Fibroblast of peridontal ligament (primary cell): ENCODE data around the gene NOSIP.

Experiments used
- DNase-seq: peaks from one replicate; pipeline ENCODE4 v3.0.0-alpha.2; 2010; ENCODE audit errors: extremely low read depth

NOSIP gene

GRCh38 chr19:49594993-49595818, 14.8 kb upstream of the NOSIP start:
- no peak for DNase-seq

GRCh38 chr19:49594157-49594992, 14.0 kb upstream of the NOSIP start:
- DNase-seq = no peak

- peak; percentile 84 for DNase-seq
These were observed 13.1 kb upstream of the NOSIP start for GRCh38 chr19:49593233-49594113.

GRCh38 chr19:49592486-49593232, 12.3 kb upstream of the NOSIP start:
- DNase-seq = no peak

GRCh38 chr19:49591731-49592485, 11.6 kb upstream of the NOSIP start:
- DNase-seq = peak; percentile 36

- DNase-seq = peak; percentile 68
These were observed 10.8 kb upstream of the NOSIP start, which contains the start of gene PRR12 for GRCh38 chr19:49590971-49591730. PRR12 (plus strand) TSS chr19:49591182; CDS start chr19:49591655, 473 bp downstream.

- DNase-seq = peak; percentile 91
These were observed 10.0 kb upstream of the NOSIP start for GRCh38 chr19:49590071-49590970.

GRCh38 chr19:49589502-49589905, 9.1 kb upstream of the NOSIP start:
- DNase-seq = no peak

GRCh38 chr19:49588365-49589122, 8.2 kb upstream of the NOSIP start:
- DNase-seq = no peak

- DNase-seq = no peak
These were observed 6.9 kb upstream of the NOSIP start for GRCh38 chr19:49587227-49587626.

GRCh38 chr19:49585023-49585422, 4.7 kb upstream of the NOSIP start:
- no peak for DNase-seq

GRCh38 chr19:49583239-49583638, 2.9 kb upstream of the NOSIP start:
- DNase-seq = no peak

GRCh38 chr19:49581007-49581508, 702 bp upstream of the NOSIP start, which contains the start of gene PRRG2:
PRRG2 (plus strand) TSS chr19:49581316; CDS start chr19:49583220, 1,904 bp downstream.
- no peak for DNase-seq

- DNase-seq = no peak
These were observed 451 bp downstream of the NOSIP start for GRCh38 chr19:49579947-49580263.

GRCh38 chr19:49579193-49579592, 1.2 kb downstream of the NOSIP start:
- peak; percentile 5 for DNase-seq

- no peak for DNase-seq
These were observed 6.1 kb downstream of the NOSIP start for GRCh38 chr19:49574206-49574755.

GRCh38 chr19:49573425-49573824, 6.9 kb downstream of the NOSIP start:
- no peak for DNase-seq
